Measurements from ENCODE around the gene CPSF2.

CPSF2 gene

GRCh38 chr14:92121670-92122350 lies at the start of gene CPSF2, which contains the start of gene NDUFB1:
Gene CPSF2, plus strand, starts transcription at chr14:92121969. Its CDS starts 9,016 bp downstream, at chr14:92130985.
Gene NDUFB1, minus strand, starts transcription at chr14:92121706. Its CDS starts 4,069 bp downstream, at chr14:92117637.
- DNase-seq = peak; percentile 55

GRCh38 chr14:92074555-92074954 lies 47.2 kb upstream of the CPSF2 start:
- no peak for DNase-seq

GRCh38 chr14:92088494-92088893 lies 33.3 kb upstream of the CPSF2 start:
- no peak for DNase-seq

GRCh38 chr14:92093320-92093719 lies 28.4 kb upstream of the CPSF2 start:
- no peak for DNase-seq

GRCh38 chr14:92099802-92100201 lies 22.0 kb upstream of the CPSF2 start:
- DNase-seq = no peak

- DNase-seq = no peak
Observed at GRCh38 chr14:92103363-92103989, 18.3 kb upstream of the CPSF2 start.

- DNase-seq = no peak
Observed at GRCh38 chr14:92105073-92105892, 16.5 kb upstream of the CPSF2 start.

GRCh38 chr14:92105893-92106142 lies 16.0 kb upstream of the CPSF2 start:
- DNase-seq = no peak

- DNase-seq = peak; percentile 63
Observed at GRCh38 chr14:92106143-92106926, 15.4 kb upstream of the CPSF2 start, which contains the start of gene ATXN3. Gene ATXN3, minus strand, starts transcription at chr14:92106582. Its CDS starts 30 bp downstream, at chr14:92106552.

- no peak for DNase-seq
Observed at GRCh38 chr14:92108345-92109254, 13.2 kb upstream of the CPSF2 start.

GRCh38 chr14:92109490-92109889 lies 12.3 kb upstream of the CPSF2 start:
- DNase-seq = no peak

GRCh38 chr14:92121207-92121669 lies 531 bp upstream of the CPSF2 start:
- no peak for DNase-seq

GRCh38 chr14:92122351-92122677 lies 545 bp downstream of the CPSF2 start:
- no peak for DNase-seq

GRCh38 chr14:92122761-92123160 lies 992 bp downstream of the CPSF2 start:
- no peak for DNase-seq

- DNase-seq = no peak
Observed at GRCh38 chr14:92134456-92134855, 12.7 kb downstream of the CPSF2 start.

GRCh38 chr14:92135269-92135668 lies 13.5 kb downstream of the CPSF2 start:
- DNase-seq = peak; percentile 20

GRCh38 chr14:92143309-92143708 lies 21.5 kb downstream of the CPSF2 start:
- DNase-seq = no peak

- DNase-seq = no peak
Observed at GRCh38 chr14:92143962-92144361, 22.2 kb downstream of the CPSF2 start.

GRCh38 chr14:92144708-92145107 lies 22.9 kb downstream of the CPSF2 start:
- DNase-seq = no peak

GRCh38 chr14:92153581-92153980 lies 31.8 kb downstream of the CPSF2 start:
- DNase-seq = no peak

- DNase-seq = no peak
Observed at GRCh38 chr14:92154283-92154942, 32.6 kb downstream of the CPSF2 start.

All from NCI-H2029 treated with DMSO at 0.1 percent for 48 hours (cell line).